Measurements from ENCODE around the gene ZNHIT3. TPM values are rescaled to one million over a fixed set of nuclear protein-coding genes. Genes with fewer than 3 reads are reported as not detected.
A peak's percentile ranks its signal among the peaks of the same experiment; 100 is the strongest.

Gene ZNHIT3
- total RNA-seq, 1 donor from 2014 or later, result 37.2 TPM

GRCh38 chr17:36542755-36543154 lies 56.3 kb downstream of the ZNHIT3 start:
- H3K36me3 Mint-ChIP-seq, result peaks cover 1% of the 10 kb centered on the region
- TF ChIP-seq CTCF (IDR thresholded peaks at IDR 0.05; ENCODE audit: unreplicated experiment), result no peak
- no peaks in the 10 kb centered on the region for H3K9me3 Mint-ChIP-seq
- peaks cover 22% of the 10 kb centered on the region for H3K4me1 Mint-ChIP-seq
- no peak overlapping the region for H3K27ac Mint-ChIP-seq
- no peaks in the 10 kb centered on the region for H3K27me3 Mint-ChIP-seq (ENCODE audit: low read depth)
- DNase-seq (ENCODE audit: low spot score in 2 of 2, unreplicated experiment in 2 of 2), result no peak
- H3K4me3 Mint-ChIP-seq, result no peak overlapping the region

GRCh38 chr17:36544044-36544306 lies 57.5 kb downstream of the ZNHIT3 start:
- DNase-seq (ENCODE audit: low spot score in 2 of 2, unreplicated experiment in 2 of 2), result no peak
- H3K4me1 Mint-ChIP-seq, result peaks cover 29% of the 10 kb centered on the region
- H3K36me3 Mint-ChIP-seq, result no peaks in the 10 kb centered on the region
- no peak for TF ChIP-seq CTCF (IDR thresholded peaks at IDR 0.05; ENCODE audit: unreplicated experiment)
- peak overlapping the region; percentile 100 for H3K27ac Mint-ChIP-seq
- H3K4me3 Mint-ChIP-seq, result peak overlapping the region; percentile 96
- H3K9me3 Mint-ChIP-seq, result no peaks in the 10 kb centered on the region
- H3K27me3 Mint-ChIP-seq (ENCODE audit: low read depth), result no peaks in the 10 kb centered on the region

- Mint-ChIP-seq H3K27me3 (ENCODE audit: low read depth) (no peaks in the 10 kb centered on the region), H3K36me3 (no peaks in the 10 kb centered on the region), H3K4me3 (peak within 1 kb of the TSS; percentile 96), H3K9me3 (no peaks in the 10 kb centered on the region), H3K4me1 (peaks cover 29% of the 10 kb centered on the region), H3K27ac (peak within 1 kb of the TSS; percentile 100)
- DNase-seq (ENCODE audit: low spot score in 2 of 2, unreplicated experiment in 2 of 2), result peak; percentile 91 to 92
- TF ChIP-seq CTCF (IDR thresholded peaks at IDR 0.05; ENCODE audit: unreplicated experiment), result no peak
Measured at GRCh38 chr17:36544307-36545076, 58.0 kb downstream of the ZNHIT3 start, which contains the start of gene GGNBP2. Gene GGNBP2 (plus strand): TSS chr17:36544919. CDS start chr17:36545725, 806 bp downstream.

GRCh38 chr17:36545077-36545464 lies 58.6 kb downstream of the ZNHIT3 start:
- no peak for DNase-seq (ENCODE audit: low spot score in 2 of 2, unreplicated experiment in 2 of 2)
- H3K4me1 Mint-ChIP-seq, result peaks cover 29% of the 10 kb centered on the region
- H3K9me3 Mint-ChIP-seq, result no peaks in the 10 kb centered on the region
- H3K4me3 Mint-ChIP-seq, result peak overlapping the region; percentile 96
- peaks cover under 1% of the 10 kb centered on the region for H3K36me3 Mint-ChIP-seq
- no peaks in the 10 kb centered on the region for H3K27me3 Mint-ChIP-seq (ENCODE audit: low read depth)
- peak overlapping the region; percentile 100 for H3K27ac Mint-ChIP-seq
- TF ChIP-seq CTCF (IDR thresholded peaks at IDR 0.05; ENCODE audit: unreplicated experiment), result no peak

Other genes starting within 250 kb of the ZNHIT3 start
- gene TBC1D3I, start 222.1 kb upstream of the ZNHIT3 start, total RNA-seq, result 0.60 to 1.3 TPM (median 0.80 TPM) in 3 replicates
- gene TBC1D3G, start 162.8 kb upstream of the ZNHIT3 start, total RNA-seq, result not detected in 3 replicates
- gene TBC1D3H, start 98.2 kb upstream of the ZNHIT3 start, total RNA-seq, result not detected in 3 replicates
- gene MYO19, start 48.2 kb downstream of the ZNHIT3 start, total RNA-seq, result 77.3 to 82.8 TPM (median 82.4 TPM) in 3 replicates
- gene PIGW, start 48.3 kb downstream of the ZNHIT3 start, total RNA-seq, result 8.8 to 10.0 TPM (median 9.3 TPM) in 3 replicates
- 67.5 to 71.2 TPM (median 69.8 TPM) in 3 replicates for gene GGNBP2, start 58.2 kb downstream of the ZNHIT3 start, total RNA-seq
- gene DHRS11, start 105.2 kb downstream of the ZNHIT3 start, total RNA-seq, result 14.9 to 17.3 TPM (median 15.0 TPM) in 3 replicates
- 5.1 to 5.6 TPM (median 5.4 TPM) in 3 replicates for gene MRM1, start 114.9 kb downstream of the ZNHIT3 start, total RNA-seq